K562 (cell line): ENCODE data around the gene NAGLU. TPM values are rescaled to one million over a fixed set of nuclear protein-coding genes. Genes with fewer than 3 reads are reported as not detected.
A peak's percentile ranks its signal among the peaks of the same experiment; 100 is the strongest.

Experiments used
- ATAC-seq: fragments of 200-7000 bp; cut with Tn5 transposase; 3 replicates; pipeline ENCODE4 v1.9.1; 2020; ENCODE audit warnings: moderate library complexity
- BruUV-seq: library from RNA; stranded (reverse); fragments of 400-500 nt; replicated peaks from 2 replicates; lab custom pipeline; 2021; lab: Mats Ljungman, UMichigan
- CTCF ChIA-PET: fragments of 300-600 bp; formaldehyde crosslinking; extraction: SDS; loops from one replicate; lab custom pipeline; 2021; ENCODE audit warnings: low intra/inter-chr PET ratio; lab: Yijun Ruan, JAX
- POLR2A ChIA-PET: fragments of 300-600, 350-650 bp; sonication (Branson Sonifier 250); formaldehyde crosslinking; extraction: SDS; loops from one replicate; lab custom pipeline; 2021; ENCODE audit warnings: antibody characterized with exemption, inconsistent platforms; lab: Yijun Ruan, JAX
- DNase-seq, 4 experiments: peaks; one replicate each; pipeline versions ENCODE4 v3.0.0 to v3.0.0-alpha.2; 2011 to 2018; ENCODE audit warnings: low spot score in 3 of 4, mixed read lengths in 3 of 4; ENCODE audit errors: extremely low read depth in 1 of 4
- FAIRE-seq: peaks from 2 replicates; lab custom pipeline; 2011; peaks lifted over from hg19 to GRCh38; lab: Jason Lieb, UNC
- H2AFZ ChIP-seq: 2 replicates; pipeline ENCODE4 v1.6.0; 2011; ENCODE audit warnings: low read depth, low read length, control low read depth, inconsistent platforms
- H3K27ac ChIP-seq: fragments of 200-600 bp; 3 replicates; pipeline ENCODE4 v1.8.0; 2011; ENCODE audit warnings: low read depth, mild to moderate bottlenecking, control low read depth, inconsistent platforms, low read length, moderate library complexity, mixed read lengths; ENCODE audit errors: extremely low read depth
- H3K27me3 ChIP-seq, 2 experiments: fragments of 300-600 bp in 1 of 2; 2 replicates in 1 of 2; 3 replicates in 1 of 2; pipeline versions ENCODE4 v1.6.0 to v1.8.0; 2011; ENCODE audit warnings: inconsistent platforms in 2 of 2, low read length in 2 of 2, mild to moderate bottlenecking in 1 of 2, mixed read lengths in 1 of 2, moderate library complexity in 1 of 2; ENCODE audit not compliant: control insufficient read depth in 2 of 2, insufficient read depth in 2 of 2
- H3K36me3 ChIP-seq: fragments of 300-600 bp; 3 replicates; pipeline ENCODE4 v1.8.0; 2011; ENCODE audit warnings: mild to moderate bottlenecking, low read length, inconsistent platforms; ENCODE audit not compliant: control insufficient read depth, insufficient read depth
- H3K4me1 ChIP-seq, 2 experiments: fragments of 200-600 bp in 1 of 2; replicated peaks in 1 of 2; 2 replicates in 1 of 2; 3 replicates in 1 of 2; pipeline versions ENCODE4 v1.5.1 to v1.8.0; 2011; ENCODE audit warnings: inconsistent platforms in 2 of 2, low read length in 2 of 2, mild to moderate bottlenecking in 1 of 2, mixed read lengths in 1 of 2, moderate library complexity in 1 of 2; ENCODE audit not compliant: control insufficient read depth in 2 of 2, insufficient read depth in 2 of 2
- H3K4me2 ChIP-seq: 2 replicates; pipeline ENCODE4 v1.6.1; 2011; ENCODE audit warnings: low read length, control low read depth, inconsistent platforms, mixed read lengths; ENCODE audit not compliant: insufficient read depth
- H3K4me3 ChIP-seq: fragments of 200-600 bp; sonication (generic), shearing (Covaris generic); 2 replicates; pipeline ENCODE4 v1.5.1; 2016; ENCODE audit warnings: control low read depth, inconsistent platforms
- H3K79me2 ChIP-seq: fragments of 200-600 bp; 3 replicates; pipeline ENCODE4 v1.8.0; 2011; ENCODE audit warnings: low read length, inconsistent platforms; ENCODE audit not compliant: control insufficient read depth, insufficient read depth
- H3K9ac ChIP-seq, 2 experiments: 2 replicates each; pipeline versions ENCODE4 v1.6.0 to v1.6.1; 2011; ENCODE audit warnings: low read depth in 2 of 2, low read length in 2 of 2, control low read depth in 1 of 2, inconsistent platforms in 1 of 2, mild to moderate bottlenecking in 1 of 2, mixed read lengths in 1 of 2; ENCODE audit not compliant: insufficient read depth in 1 of 2
- H3K9me1 ChIP-seq: one replicate; pipeline ENCODE4 v1.6.0; 2011; ENCODE audit warnings: inconsistent platforms, mild to moderate bottlenecking, low read length, moderate library complexity; ENCODE audit not compliant: control insufficient read depth, insufficient read depth
- H3K9me3 ChIP-seq: replicated peaks from 2 replicates; pipeline ENCODE4 v1.5.1; 2011; ENCODE audit warnings: low read depth, low read length, inconsistent platforms; ENCODE audit not compliant: control insufficient read depth, insufficient read depth
- H4K20me1 ChIP-seq: replicated peaks from 2 replicates; pipeline ENCODE4 v1.6.1; 2011; ENCODE audit warnings: low read length, inconsistent platforms, mixed read lengths; ENCODE audit not compliant: control insufficient read depth, insufficient read depth
- DIDO1 ChIP-seq: fragments of 450-650 bp; IDR thresholded peaks from 2 replicates; pipeline ENCODE4 v1.6.1; 2016; ENCODE audit warnings: low read depth, missing biosample characterization, missing genetic modification characterization
- HLTF ChIP-seq: fragments of 450-650 bp; IDR thresholded peaks from 2 replicates; pipeline ENCODE4 v1.6.1; 2016
- KLF1 ChIP-seq: fragments of 450-650 bp; IDR thresholded peaks from 2 replicates; pipeline ENCODE4 v1.6.1; 2016; ENCODE audit warnings: missing genetic modification characterization, missing compliant biosample characterization
- PHB2 ChIP-seq: fragments of 450-650 bp; IDR thresholded peaks from 2 replicates; pipeline ENCODE4 v1.6.1; 2017; ENCODE audit warnings: low read depth
- RCOR1 ChIP-seq, 2 experiments: IDR thresholded peaks; 2 replicates each; pipeline ENCODE4 v1.6.1; 2012; ENCODE audit warnings: low read depth in 2 of 2, low read length in 2 of 2, borderline replicate concordance in 1 of 2, improper control_type of control experiment in 1 of 2
- RUNX1 ChIP-seq: sonication (generic); IDR thresholded peaks from 2 replicates; pipeline ENCODE4 v1.6.1; 2016; ENCODE audit warnings: antibody characterized with exemption, low read depth
- TOE1 ChIP-seq, 2 experiments: fragments of 450-650 bp in 1 of 2; sonication (generic) in 1 of 2; formaldehyde crosslinking in 1 of 2; IDR thresholded peaks; 2 replicates each; pipeline versions ENCODE4 v1.7.1 to v1.8.0; 2016 to 2022; ENCODE audit warnings: borderline replicate concordance in 2 of 2, mild to moderate bottlenecking in 2 of 2, antibody characterized with exemption in 1 of 2, inconsistent platforms in 1 of 2, low read depth in 1 of 2, missing genetic modification reagents in 1 of 2, moderate library complexity in 1 of 2
- ZBED1 ChIP-seq: IDR thresholded peaks from 2 replicates; pipeline ENCODE4 v1.6.1; 2014
- WGBS: fragments of 100-300 bp; shearing (Covaris generic); methylation state at CpG from one replicate; pipeline ENCODE4 v1.1.6; 2016; ENCODE audit warnings: low coverage, mixed read lengths; ENCODE audit not compliant: insufficient coverage; ENCODE audit errors: missing lambda C conversion rate; 5-methylcytosine and 5-hydroxymethylcytosine counted together
- in situ Hi-C: fragments of 300-500 bp; cut with MboI; formaldehyde crosslinking; loops from 4 replicates; pipeline ENCODE4 v1.15.0; 2018; ENCODE audit warnings: inconsistent platforms, mixed read lengths
- intact Hi-C: fragments of 100-400 bp; cut with micrococcal nuclease; formaldehyde crosslinking; loops from 2 replicates; pipeline ENCODE4 v1.14.2; 2022
- polyA plus RNA-seq, 8 experiments: library from polyadenylated mRNA; depleted of rRNA in 4 of 8; stranded (reverse) in 5 of 8; unstranded in 3 of 8; fragments of >200 nt; fragmentation: Nextera tagmentation in 2 of 8; fragmentation: Illumina TruSeq in 1 of 8; extraction: Ambion mirVana in 2 of 8; extraction: Trizol in 1 of 8; gene quantifications; 2 replicates each; pipeline versions ENCODE4 v1.2.1 to v1.2.3, GENCODE V29; 2011 to 2014; ENCODE audit warnings: inconsistent platforms in 1 of 8, missing spikeins in 1 of 8
- total RNA-seq, 7 experiments: library from RNA; depleted of rRNA in 6 of 7; stranded (reverse); fragments of >200 nt in 6 of 7; fragmentation: Illumina TruSeq in 2 of 7; extraction: Trizol in 2 of 7; gene quantifications; 2 replicates each; pipeline versions ENCODE4 v1.2.1 to v1.2.3, GENCODE V29; 2011 to 2021; ENCODE audit warnings: low replicate concordance in 1 of 7
- TF ChIP-seq, protein P1 (sequence below): fragments of 450-650 bp; formaldehyde crosslinking; IDR thresholded peaks from 2 replicates; pipeline ENCODE4 v1.4.0; 2020; ENCODE audit warnings: mild to moderate bottlenecking, moderate library complexity
- TF ChIP-seq, protein P2 (sequence below): fragments of 250-450 bp; sonication (Bioruptor Pico); IDR thresholded peaks from 2 replicates; pipeline ENCODE4 v1.5.1; 2021; ENCODE audit warnings: mild to moderate bottlenecking
- TF ChIP-seq, protein P3 (sequence below): fragments of 450-650 bp; IDR thresholded peaks from 2 replicates; pipeline ENCODE4 v1.7.0; 2016; ENCODE audit warnings: borderline replicate concordance

Gene NAGLU
- total and polyA plus RNA-seq, 9 of the 15 experiments (the other 6 are each of a cell fraction or from before 2014, with no cell fraction given) = 0.04 to 21.5 (median 8.5) TPM

DNA sequence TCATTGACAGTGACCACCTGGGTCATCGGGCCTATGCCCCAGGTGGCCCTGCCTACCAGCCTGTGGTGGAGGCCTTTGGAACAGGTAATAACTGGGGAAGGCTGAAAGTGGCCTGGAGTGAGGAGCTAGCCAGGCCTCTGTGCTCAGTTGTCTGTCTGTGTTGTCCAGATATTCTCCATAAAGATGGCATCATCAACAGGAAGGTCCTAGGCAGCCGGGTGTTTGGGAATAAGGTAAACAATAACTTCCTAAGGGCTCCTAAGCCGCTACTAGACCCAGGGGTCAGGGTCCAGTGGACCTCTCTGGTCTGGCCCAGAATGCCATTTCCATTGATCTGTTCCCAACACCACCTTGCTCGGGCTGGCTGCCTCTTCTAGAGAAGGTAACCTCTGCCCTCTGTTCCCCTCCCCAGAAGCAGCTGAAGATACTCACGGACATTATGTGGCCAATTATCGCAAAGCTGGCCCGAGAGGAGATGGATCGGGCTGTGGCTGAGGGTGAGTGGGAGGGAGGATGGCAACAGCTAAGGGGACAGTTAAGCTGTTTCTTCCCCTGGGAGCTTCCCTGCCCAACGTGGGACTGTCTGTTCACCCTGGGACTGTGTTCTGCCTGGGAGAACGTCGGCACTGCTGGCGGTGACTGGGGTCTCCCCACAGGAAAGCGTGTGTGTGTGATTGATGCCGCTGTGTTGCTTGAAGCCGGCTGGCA, 28.9 kb downstream of the NAGLU start:
- no peak overlapping the region for H3K4me2 ChIP-seq
- no peak overlapping the region for H3K4me3 ChIP-seq
- WGBS = 91% methylated on average over 13 of the region's 15 CpGs
- no peak for DNase-seq
- H3K27ac ChIP-seq = no peak overlapping the region; the same call in 2 of the 3 replicates
- no peak overlapping the region for H2AFZ ChIP-seq
- H3K9me1 ChIP-seq = no peaks in the 10 kb centered on the region
- in situ Hi-C loops (no loop called here), intact Hi-C loops (no loop called here)
- ChIA-PET POLR2A (interaction anchor here (0.5 to 8.3 kb wide), 6 partner anchors 9 to 751 kb away, joined by 3 to 58 read pairs (median 4); partner anchors contain the start of gene PSMC3IP), CTCF (no interaction called here)
- no peaks in the 10 kb centered on the region for H4K20me1 ChIP-seq
- no TSS peak for BruUV-seq
- ATAC-seq = no peak
- no peaks in the 10 kb centered on the region for H3K27me3 ChIP-seq
- H3K9me3 ChIP-seq = no peaks in the 10 kb centered on the region
- H3K9ac ChIP-seq = peak overlapping the region in 1 of 2 experiments; percentile 99; a peak in 2 of 4 replicates
- peaks cover 59% of the 10 kb centered on the region for H3K36me3 ChIP-seq
- H3K4me1 ChIP-seq = peaks cover 38 to 69% of the 10 kb centered on the region in 2 experiments
- no peak for FAIRE-seq
- H3K79me2 ChIP-seq = peaks cover 64% of the 10 kb centered on the region
- TF ChIP-seq, protein P1, sequence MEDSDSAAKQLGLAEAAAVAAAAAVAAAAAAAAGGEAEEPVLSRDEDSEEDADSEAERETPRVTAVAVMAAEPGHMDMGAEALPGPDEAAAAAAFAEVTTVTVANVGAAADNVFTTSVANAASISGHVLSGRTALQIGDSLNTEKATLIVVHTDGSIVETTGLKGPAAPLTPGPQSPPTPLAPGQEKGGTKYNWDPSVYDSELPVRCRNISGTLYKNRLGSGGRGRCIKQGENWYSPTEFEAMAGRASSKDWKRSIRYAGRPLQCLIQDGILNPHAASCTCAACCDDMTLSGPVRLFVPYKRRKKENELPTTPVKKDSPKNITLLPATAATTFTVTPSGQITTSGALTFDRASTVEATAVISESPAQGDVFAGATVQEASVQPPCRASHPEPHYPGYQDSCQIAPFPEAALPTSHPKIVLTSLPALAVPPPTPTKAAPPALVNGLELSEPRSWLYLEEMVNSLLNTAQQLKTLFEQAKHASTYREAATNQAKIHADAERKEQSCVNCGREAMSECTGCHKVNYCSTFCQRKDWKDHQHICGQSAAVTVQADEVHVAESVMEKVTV (CRISPR knock-in tag) = no peak
- TF ChIP-seq RCOR1 (IDR thresholded peaks at IDR 0.05; ENCODE audit: borderline replicate concordance in 1 of 2, low read depth in 2 of 2, low read length in 2 of 2) (no peak), HLTF (no peak), PHB2 (no peak), TOE1 (IDR thresholded peaks at IDR 0.05; ENCODE audit: borderline replicate concordance) (no peak), TOE1 (CRISPR knock-in tag; IDR thresholded peaks at IDR 0.05; ENCODE audit: borderline replicate concordance, low read depth) (no peak), ZBED1 (no peak), RUNX1 (no peak), KLF1 (tag) (no peak), DIDO1 (tag) (no peak)
- TF ChIP-seq, protein P2, sequence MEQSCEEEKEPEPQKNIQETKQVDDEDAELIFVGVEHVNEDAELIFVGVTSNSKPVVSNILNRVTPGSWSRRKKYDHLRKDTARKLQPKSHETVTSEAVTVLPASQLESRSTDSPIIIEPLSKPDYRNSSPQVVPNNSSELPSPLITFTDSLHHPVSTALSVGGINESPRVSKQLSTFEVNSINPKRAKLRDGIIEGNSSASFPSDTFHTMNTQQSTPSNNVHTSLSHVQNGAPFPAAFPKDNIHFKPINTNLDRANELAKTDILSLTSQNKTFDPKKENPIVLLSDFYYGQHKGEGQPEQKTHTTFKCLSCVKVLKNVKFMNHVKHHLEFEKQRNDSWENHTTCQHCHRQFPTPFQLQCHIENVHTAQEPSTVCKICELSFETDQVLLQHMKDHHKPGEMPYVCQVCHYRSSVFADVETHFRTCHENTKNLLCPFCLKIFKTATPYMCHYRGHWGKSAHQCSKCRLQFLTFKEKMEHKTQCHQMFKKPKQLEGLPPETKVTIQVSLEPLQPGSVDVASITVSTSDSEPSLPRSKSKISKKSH = no peak
- TF ChIP-seq, protein P3, sequence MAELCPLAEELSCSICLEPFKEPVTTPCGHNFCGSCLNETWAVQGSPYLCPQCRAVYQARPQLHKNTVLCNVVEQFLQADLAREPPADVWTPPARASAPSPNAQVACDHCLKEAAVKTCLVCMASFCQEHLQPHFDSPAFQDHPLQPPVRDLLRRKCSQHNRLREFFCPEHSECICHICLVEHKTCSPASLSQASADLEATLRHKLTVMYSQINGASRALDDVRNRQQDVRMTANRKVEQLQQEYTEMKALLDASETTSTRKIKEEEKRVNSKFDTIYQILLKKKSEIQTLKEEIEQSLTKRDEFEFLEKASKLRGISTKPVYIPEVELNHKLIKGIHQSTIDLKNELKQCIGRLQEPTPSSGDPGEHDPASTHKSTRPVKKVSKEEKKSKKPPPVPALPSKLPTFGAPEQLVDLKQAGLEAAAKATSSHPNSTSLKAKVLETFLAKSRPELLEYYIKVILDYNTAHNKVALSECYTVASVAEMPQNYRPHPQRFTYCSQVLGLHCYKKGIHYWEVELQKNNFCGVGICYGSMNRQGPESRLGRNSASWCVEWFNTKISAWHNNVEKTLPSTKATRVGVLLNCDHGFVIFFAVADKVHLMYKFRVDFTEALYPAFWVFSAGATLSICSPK = no peak
